HG02610 (cell line): Measurements from ENCODE around the gene TRIM56.
"Not testable (repeated sequence)": the region's sequence is repeated elsewhere in the genome, so short reads cannot be mapped to it uniquely, and the experiment has no call there.

Experiments
- ATAC-seq: cut with Tn5 transposase; IDR thresholded peaks from one replicate; pipeline ENCODE4 v1.9.1; 2021; ENCODE audit warnings: mild to moderate bottlenecking, moderate library complexity; ENCODE audit not compliant: unreplicated experiment

The TRIM56 gene

GRCh38 chr7:101112233-101112632 is 27.0 kb downstream of the TRIM56 start:
- ATAC-seq, result no peak

- ATAC-seq, result not testable (repeated sequence)
These were observed 27.9 kb downstream of the TRIM56 start for GRCh38 chr7:101113140-101113539.

- ATAC-seq, result no peak
These were observed 28.6 kb downstream of the TRIM56 start for GRCh38 chr7:101113836-101114235.

GRCh38 chr7:101114492-101114891 is 29.2 kb downstream of the TRIM56 start:
- ATAC-seq, result no peak

GRCh38 chr7:101115215-101115614 is 29.9 kb downstream of the TRIM56 start:
- no peak for ATAC-seq

- no peak for ATAC-seq
These were observed 31.6 kb downstream of the TRIM56 start for GRCh38 chr7:101116898-101117297.

- no peak for ATAC-seq
These were observed 33.6 kb downstream of the TRIM56 start for GRCh38 chr7:101118856-101119255.

- no peak for ATAC-seq
These were observed 34.6 kb downstream of the TRIM56 start for GRCh38 chr7:101119876-101120275.

- no peak for ATAC-seq
These were observed 35.0 kb downstream of the TRIM56 start for GRCh38 chr7:101120315-101120714.

- ATAC-seq, result not testable (repeated sequence)
These were observed 36.3 kb downstream of the TRIM56 start for GRCh38 chr7:101121631-101121990.

GRCh38 chr7:101121991-101122932 is 37.0 kb downstream of the TRIM56 start:
- ATAC-seq, result no peak

GRCh38 chr7:101122933-101123702 is 37.8 kb downstream of the TRIM56 start:
- ATAC-seq, result no peak

GRCh38 chr7:101123703-101124068 is 38.4 kb downstream of the TRIM56 start:
- no peak for ATAC-seq

- ATAC-seq, result no peak
These were observed 39.2 kb downstream of the TRIM56 start for GRCh38 chr7:101124376-101125056.

GRCh38 chr7:101125989-101126650 is 40.8 kb downstream of the TRIM56 start:
- peak; percentile 53 for ATAC-seq

GRCh38 chr7:101126651-101127459 is 41.6 kb downstream of the TRIM56 start, which contains the start of gene SERPINE1:
Gene SERPINE1 (plus strand): TSS chr7:101127104. CDS start chr7:101128394, 1,290 bp downstream.
- no peak for ATAC-seq

GRCh38 chr7:101127460-101128039 is 42.3 kb downstream of the TRIM56 start:
- no peak for ATAC-seq

GRCh38 chr7:101128040-101128834 is 43.0 kb downstream of the TRIM56 start:
- ATAC-seq, result no peak
